H54 (cell line): ENCODE measurements around the gene IER5.

Experiments
- DNase-seq: peaks from one replicate; pipeline ENCODE4 v3.0.0; 2011; ENCODE audit warnings: low spot score, mixed read lengths; ENCODE audit not compliant: insufficient read length
- FAIRE-seq: peaks from 3 replicates; lab custom pipeline; 2011; peaks lifted over from hg19 to GRCh38; lab: Jason Lieb, UNC
- POLR2A ChIP-seq: IDR thresholded peaks from 2 replicates; pipeline ENCODE4 v1.6.1; 2011; ENCODE audit warnings: low read depth, mild to moderate bottlenecking, low read length

The IER5 gene

DNA sequence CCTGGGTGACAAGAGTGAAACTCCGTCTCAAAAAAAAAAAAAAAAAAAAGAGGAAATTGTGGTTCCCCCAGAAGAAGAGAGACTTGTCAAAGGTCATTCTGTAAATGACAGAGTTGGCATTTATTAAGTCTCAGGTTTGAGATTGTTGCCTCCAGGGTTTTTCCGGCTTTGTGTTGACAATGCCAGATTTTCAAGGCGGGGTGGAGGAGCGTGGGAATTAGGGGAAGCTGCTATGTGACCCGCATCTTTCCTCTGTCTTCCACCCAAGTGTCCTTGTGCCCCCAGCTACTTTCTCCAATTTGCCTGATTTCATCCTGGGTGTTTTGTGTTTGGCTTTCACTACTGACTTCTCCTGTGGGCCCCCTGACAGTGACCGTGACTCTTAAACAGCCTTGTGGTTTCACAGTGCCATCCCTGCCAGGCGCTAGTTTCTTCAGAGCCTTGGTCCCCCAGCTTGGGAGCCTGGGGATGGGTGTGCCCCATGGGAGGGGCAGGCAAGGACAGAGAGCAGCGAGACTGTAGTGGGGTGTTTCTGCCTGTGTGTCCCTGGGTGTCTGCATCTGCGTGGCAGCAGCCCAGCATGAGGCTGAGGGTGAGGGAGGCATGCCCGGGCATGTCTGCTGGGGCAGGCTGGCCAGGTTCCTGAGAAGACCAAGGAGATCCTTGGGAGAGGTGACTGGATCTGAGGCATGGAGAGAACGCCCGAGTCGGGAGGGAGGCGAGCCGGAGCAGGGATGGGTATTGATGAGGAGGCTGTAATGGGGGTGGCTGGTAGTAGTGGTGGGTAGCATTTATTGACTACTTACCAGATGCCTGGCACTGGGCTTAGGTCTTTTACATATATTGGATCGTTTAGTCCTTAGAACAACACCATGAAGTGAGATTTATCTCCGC, 46.3 kb downstream of the IER5 start:
- DNase-seq (no peak), FAIRE-seq (no peak)
- TF ChIP-seq POLR2A, result peak; percentile 71

DNA sequence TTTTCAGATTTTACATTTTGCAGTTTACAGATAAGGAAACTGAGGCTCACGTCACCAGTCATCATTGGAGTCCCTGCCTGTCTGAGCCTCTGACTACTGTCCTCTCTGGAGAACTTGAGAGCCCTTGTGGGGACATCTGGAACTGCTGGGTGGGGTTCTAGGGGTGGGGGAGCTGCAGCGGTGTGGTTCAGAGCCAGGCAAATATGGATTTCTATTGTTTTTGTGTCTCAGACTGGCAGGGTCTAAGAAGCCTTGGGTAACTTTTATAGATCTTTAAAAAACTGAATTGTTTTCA, 46.9 kb downstream of the IER5 start:
- FAIRE-seq (no peak), DNase-seq (no peak)
- no peak for TF ChIP-seq POLR2A

DNA sequence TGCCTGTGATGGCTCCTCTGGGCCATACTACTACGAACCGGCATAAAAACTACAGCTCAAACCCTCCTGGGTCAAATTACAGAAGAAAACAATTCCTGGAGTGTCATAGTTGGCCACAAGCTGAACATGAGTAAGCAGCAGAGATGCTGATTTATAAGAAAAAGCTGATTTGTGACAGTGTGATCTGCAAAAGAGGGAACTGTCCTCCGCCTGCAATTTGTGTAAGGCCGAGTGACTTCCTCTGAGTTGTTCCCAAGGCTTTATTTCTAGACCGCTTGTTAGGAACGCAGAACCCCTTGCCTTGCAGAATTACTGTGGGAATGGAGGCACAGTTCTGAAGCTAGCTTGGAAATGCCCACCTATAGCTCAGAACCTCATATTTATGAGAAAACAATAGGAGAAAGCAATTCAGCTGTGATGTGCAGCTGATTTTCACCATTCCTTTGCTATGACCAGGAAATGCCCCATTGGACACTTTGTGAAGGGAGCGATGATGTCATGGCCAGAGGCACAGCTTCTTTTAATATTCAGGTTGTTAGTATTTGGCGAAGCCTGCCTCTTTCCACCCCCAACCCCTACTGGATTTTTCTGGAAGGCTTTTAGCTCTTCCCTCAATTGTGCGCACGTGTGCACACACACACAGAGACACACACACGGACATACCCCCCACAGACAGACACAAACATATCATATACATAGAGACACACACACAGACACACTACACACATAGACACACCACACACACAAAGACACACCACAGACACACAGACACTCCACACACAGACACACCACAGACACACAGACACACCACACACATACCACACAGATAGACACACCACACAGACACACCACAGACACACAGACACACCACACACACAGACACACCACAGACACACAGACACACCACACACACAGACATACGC, 47.6 kb downstream of the IER5 start:
- DNase-seq (no peak), FAIRE-seq (no peak)
- TF ChIP-seq POLR2A, result no peak; the same call in 1 of the 2 replicates

DNA sequence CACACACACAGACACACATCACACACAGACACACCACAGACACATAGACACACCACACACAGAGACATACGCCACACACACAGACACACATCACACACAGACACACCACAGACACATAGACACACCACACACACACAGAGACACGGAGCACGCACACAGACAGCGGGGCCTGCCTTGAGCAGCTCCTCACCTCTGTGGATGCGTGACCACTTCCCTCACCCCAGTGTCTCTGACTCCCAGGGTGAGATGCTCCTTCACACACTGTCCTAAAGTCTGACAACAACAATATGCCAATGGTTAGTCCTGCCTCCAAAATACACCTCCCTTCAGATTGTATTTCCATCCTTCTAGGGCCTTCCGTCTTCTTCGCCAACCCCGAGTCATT, 48.2 kb downstream of the IER5 start:
- no peak for TF ChIP-seq POLR2A
- FAIRE-seq, result no peak
- no peak for DNase-seq

DNA sequence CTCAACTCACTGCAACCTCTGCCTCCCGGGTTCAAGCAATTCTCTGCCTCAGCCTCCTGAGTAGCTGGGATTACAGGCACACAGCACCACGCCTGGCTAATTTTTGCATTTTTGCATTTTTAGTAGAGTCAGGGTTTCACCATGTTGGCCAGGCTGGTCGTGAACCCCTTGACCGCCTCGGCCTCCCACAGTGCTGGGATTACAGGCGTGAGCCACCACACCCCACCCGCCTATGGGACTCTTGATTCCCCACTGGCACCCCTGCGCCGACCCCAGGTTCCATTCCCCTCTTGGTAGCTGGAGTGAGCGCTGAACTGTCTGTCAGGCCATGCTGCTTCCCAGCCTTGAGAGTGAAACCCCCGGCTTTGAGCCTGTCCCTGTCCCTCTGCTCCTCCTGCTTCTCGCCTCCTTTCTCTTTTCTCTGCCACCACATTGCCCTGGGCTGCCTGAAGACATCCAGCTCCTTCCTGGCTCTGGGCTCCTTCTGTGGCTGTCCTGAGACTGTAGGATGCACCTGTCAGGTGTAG, 48.8 kb downstream of the IER5 start:
- DNase-seq (no peak), FAIRE-seq (no peak)
- TF ChIP-seq POLR2A, result no peak

DNA sequence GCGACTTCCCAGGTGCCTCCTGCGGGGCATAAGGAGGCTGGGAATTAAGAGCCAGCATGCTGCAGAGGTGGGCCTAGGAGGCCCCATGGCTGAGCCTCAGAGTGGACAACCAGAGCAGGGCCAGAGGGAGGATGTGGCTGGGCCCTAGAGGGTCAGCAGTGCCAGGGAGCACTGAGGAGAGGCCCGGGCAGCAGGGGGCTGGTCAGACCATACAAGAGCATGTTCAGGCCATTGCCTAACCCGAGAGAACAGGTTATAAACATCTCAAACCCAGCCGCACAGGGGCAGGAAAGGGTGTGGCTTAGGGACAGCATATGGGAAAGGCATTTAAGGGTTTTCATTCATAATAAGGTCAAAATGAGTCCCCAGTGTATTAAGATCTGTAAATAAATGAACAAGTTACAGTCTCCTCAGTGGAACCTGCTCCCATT, 51.1 kb downstream of the IER5 start:
- no peak for DNase-seq
- FAIRE-seq, result no peak

DNA sequence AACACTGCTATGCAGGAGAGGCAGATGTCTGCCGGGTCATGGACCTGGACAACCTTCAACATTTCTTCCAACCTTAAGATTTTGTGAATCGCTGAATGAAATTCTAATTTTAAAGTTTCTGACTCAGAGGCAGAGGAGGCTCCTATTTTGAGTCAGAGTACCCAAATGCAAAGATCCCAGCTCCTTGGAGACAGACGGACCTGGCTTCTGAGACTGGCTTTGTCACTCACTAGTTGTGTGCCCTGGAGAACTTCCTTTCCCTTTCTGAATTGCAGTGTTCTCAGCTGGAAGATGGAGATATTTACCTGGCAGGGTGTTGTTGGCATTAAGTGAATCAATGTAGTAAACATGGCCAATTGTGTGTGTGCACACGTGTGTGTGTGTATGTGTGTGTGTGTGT, 51.9 kb downstream of the IER5 start:
- FAIRE-seq (no peak), DNase-seq (no peak)
- TF ChIP-seq POLR2A, result no peak

More for the DNA sequence above, 51.1 kb downstream of the IER5 start:
- no peak for TF ChIP-seq POLR2A

DNA sequence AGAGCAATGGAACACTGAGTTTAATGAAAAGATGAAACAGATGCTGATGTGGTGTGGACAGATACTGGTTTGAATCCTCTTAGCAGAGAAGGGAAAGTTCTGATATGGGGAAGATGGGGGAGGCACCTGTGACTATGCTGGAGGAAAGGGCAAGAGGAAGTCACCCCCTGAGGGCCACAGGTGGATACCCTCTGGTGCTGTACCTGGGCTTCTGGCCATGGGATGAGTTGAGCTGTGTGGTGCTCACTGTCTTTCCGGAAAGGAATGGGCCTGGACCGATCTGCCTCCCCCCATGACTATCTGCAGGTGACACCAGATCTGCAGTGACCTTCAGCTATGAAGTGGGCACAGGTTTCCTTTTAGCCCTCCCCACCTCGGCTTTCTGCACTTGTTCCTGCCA, 52.4 kb downstream of the IER5 start:
- DNase-seq (no peak), FAIRE-seq (no peak)
- no peak for TF ChIP-seq POLR2A

DNA sequence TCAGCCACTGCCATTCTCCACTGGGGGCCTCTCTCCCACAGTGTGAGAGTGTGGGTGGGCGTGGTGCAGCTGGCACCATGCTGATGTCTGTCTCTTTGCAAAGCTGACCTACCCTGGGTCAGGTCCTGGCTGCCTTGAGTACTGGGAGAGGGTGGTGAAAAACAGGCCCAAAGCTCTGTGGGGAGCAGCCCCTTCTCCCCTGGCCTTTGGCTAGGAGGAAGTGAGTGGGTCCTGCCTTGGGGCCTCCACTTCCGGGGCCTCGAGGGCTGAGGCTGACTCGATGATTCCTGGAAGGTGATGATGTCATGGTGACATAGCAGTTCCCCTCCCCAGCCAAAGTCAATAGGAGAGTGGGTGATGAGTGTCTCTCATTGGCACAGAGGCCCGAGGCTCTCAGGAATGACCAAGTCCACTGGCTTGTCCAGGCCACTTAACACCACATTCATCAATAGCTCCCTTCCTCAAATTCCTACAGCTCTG, 53.0 kb downstream of the IER5 start:
- DNase-seq, result peak; percentile 55
- no peak for TF ChIP-seq POLR2A
- no peak for FAIRE-seq
